H1 (cell line): ENCODE measurements around the gene DDA1. TPM values are rescaled to one million over a fixed set of nuclear protein-coding genes. Genes with fewer than 3 reads are reported as not detected.

Experiments used
- ASH2L ChIP-seq: fragments of 200-600, 300-600 bp; sonication (generic); IDR thresholded peaks from one replicate; pipeline ENCODE4 v1.7.1; 2017; ENCODE audit warnings: low read length
- BRCA1 ChIP-seq: IDR thresholded peaks from 2 replicates; pipeline ENCODE4 v1.6.1; 2012; ENCODE audit warnings: low read depth, low read length, improper control_type of control experiment
- CBX5 ChIP-seq: fragments of 300-800, 300-1000 bp; sonication (generic); IDR thresholded peaks from 2 replicates; pipeline ENCODE4 v1.7.1; 2016; ENCODE audit warnings: antibody characterized with exemption, low read length, low read depth
- CBX8 ChIP-seq: fragments of 300-800, 300-1000 bp; sonication (generic); IDR thresholded peaks from 2 replicates; pipeline ENCODE4 v1.7.1; 2016; ENCODE audit warnings: low read depth, low read length, borderline replicate concordance
- CHD2 ChIP-seq: IDR thresholded peaks from 2 replicates; pipeline ENCODE4 v1.6.1; 2012; ENCODE audit warnings: low read length, improper control_type of control experiment
- CTBP2 ChIP-seq: IDR thresholded peaks from 2 replicates; pipeline ENCODE4 v1.7.0; 2011; ENCODE audit warnings: borderline replicate concordance, mild to moderate bottlenecking, moderate library complexity, mixed read lengths, low read length; ENCODE audit not compliant: insufficient read depth, insufficient read length
- EGR1 ChIP-seq: IDR thresholded peaks from 2 replicates; pipeline ENCODE4 v1.6.1; 2011; ENCODE audit warnings: low read depth, low read length, borderline replicate concordance
- GABPA ChIP-seq: IDR thresholded peaks from 2 replicates; pipeline ENCODE4 v1.6.1; 2011; ENCODE audit warnings: mild to moderate bottlenecking, low read length, moderate library complexity, borderline replicate concordance; ENCODE audit not compliant: insufficient read depth
- HDAC6 ChIP-seq: IDR thresholded peaks from one replicate; pipeline ENCODE4 v1.7.1; 2012; ENCODE audit warnings: low read depth, mild to moderate bottlenecking, inconsistent platforms, low read length, moderate library complexity
- JUND ChIP-seq: IDR thresholded peaks from 2 replicates; pipeline ENCODE4 v1.6.1; 2011; ENCODE audit warnings: mild to moderate bottlenecking, improper control_type of control experiment, low read length
- KDM4A ChIP-seq: IDR thresholded peaks from one replicate; pipeline ENCODE4 v1.7.1; 2012; ENCODE audit warnings: low read depth, mild to moderate bottlenecking, moderate library complexity, low read length, inconsistent platforms; ENCODE audit not compliant: severe bottlenecking
- MAFK ChIP-seq: IDR thresholded peaks from 2 replicates; pipeline ENCODE4 v1.6.1; 2012; ENCODE audit warnings: low read depth, mild to moderate bottlenecking, improper control_type of control experiment, low read length
- POLR2A ChIP-seq, 2 experiments: IDR thresholded peaks; 1 replicate in 1 of 2; 2 replicates in 1 of 2; pipeline ENCODE4 v1.6.1; 2011; ENCODE audit warnings: low read depth in 2 of 2, low read length in 2 of 2, mild to moderate bottlenecking in 2 of 2; ENCODE audit errors: control extremely low read depth in 1 of 2
- RBBP5 ChIP-seq: IDR thresholded peaks from 2 replicates; pipeline ENCODE4 v1.7.1; 2012; ENCODE audit warnings: low read depth, mild to moderate bottlenecking, inconsistent platforms, low read length, moderate library complexity, borderline replicate concordance
- RNF2 ChIP-seq: fragments of 200-900, 300-1000 bp; sonication (generic); IDR thresholded peaks from 2 replicates; pipeline ENCODE4 v1.7.1; 2016; ENCODE audit warnings: borderline replicate concordance, low read depth, mild to moderate bottlenecking, antibody characterized with exemption, low read length; ENCODE audit not compliant: poor library complexity, severe bottlenecking; ENCODE audit errors: missing control alignments
- RXRA ChIP-seq: IDR thresholded peaks from 2 replicates; pipeline ENCODE4 v1.6.1; 2011; ENCODE audit warnings: low read depth, mild to moderate bottlenecking, low read length, moderate library complexity; ENCODE audit not compliant: insufficient read depth
- SAP30 ChIP-seq: fragments of 300-600 bp; sonication (generic); IDR thresholded peaks from 2 replicates; pipeline ENCODE4 v1.7.1; 2012; ENCODE audit warnings: low read length, moderate library complexity, mild to moderate bottlenecking, inconsistent platforms; ENCODE audit not compliant: insufficient read depth, insufficient replicate concordance
- SIN3A ChIP-seq, 2 experiments: IDR thresholded peaks in 1 of 2; conservative IDR thresholded peaks in 1 of 2; 2 replicates each; pipeline ENCODE4 v1.6.1; 2011 to 2012; ENCODE audit warnings: low read length in 2 of 2, improper control_type of control experiment in 1 of 2, low read depth in 1 of 2, mild to moderate bottlenecking in 1 of 2
- SRF ChIP-seq: IDR thresholded peaks from 2 replicates; pipeline ENCODE4 v1.6.1; 2011; ENCODE audit warnings: mild to moderate bottlenecking, low read depth, low read length, moderate library complexity
- TAF1 ChIP-seq: IDR thresholded peaks from 2 replicates; pipeline ENCODE4 v1.6.1; 2011; ENCODE audit warnings: mild to moderate bottlenecking, low read depth, low read length
- TEAD4 ChIP-seq: IDR thresholded peaks from 2 replicates; pipeline ENCODE4 v1.6.1; 2012; ENCODE audit warnings: low read depth, low read length, inconsistent platforms, mixed read lengths
- YY1 ChIP-seq: IDR thresholded peaks from 2 replicates; pipeline ENCODE4 v1.6.1; 2011; ENCODE audit warnings: low read depth, mild to moderate bottlenecking, low read length
- polyA plus RNA-seq, 7 experiments: library from polyadenylated mRNA; depleted of rRNA in 3 of 7; stranded (reverse) in 5 of 7; unstranded in 2 of 7; fragments of >200 nt in 5 of 7; fragments of 200-250 nt in 2 of 7; gene quantifications; 1 replicate in 5 of 7; 2 replicates in 1 of 7; 4 replicates in 1 of 7; pipeline versions ENCODE4 v1.2.1 to v1.2.3, GENCODE V29; 2011 to 2013; ENCODE audit warnings: missing spikeins in 2 of 7, mixed read lengths in 2 of 7
- total RNA-seq: library from RNA; stranded (reverse); fragmentation: NEBNext Ultra II Directional; extraction: Animal tissue kit (Norgen Biotek cat#: 25700); gene quantifications from 2 replicates; pipeline ENCODE4 v1.2.1, GENCODE V29; 2021
- TF ChIP-seq, protein P1 (sequence below): IDR thresholded peaks from 2 replicates; pipeline ENCODE4 v1.6.1; 2012; ENCODE audit warnings: inconsistent platforms

The DDA1 gene
- total and polyA plus RNA-seq, 2 of the 8 experiments (the other 6 are each of a cell fraction or from before 2014, with no cell fraction given), result 29.2 to 34.5 TPM

DNA sequence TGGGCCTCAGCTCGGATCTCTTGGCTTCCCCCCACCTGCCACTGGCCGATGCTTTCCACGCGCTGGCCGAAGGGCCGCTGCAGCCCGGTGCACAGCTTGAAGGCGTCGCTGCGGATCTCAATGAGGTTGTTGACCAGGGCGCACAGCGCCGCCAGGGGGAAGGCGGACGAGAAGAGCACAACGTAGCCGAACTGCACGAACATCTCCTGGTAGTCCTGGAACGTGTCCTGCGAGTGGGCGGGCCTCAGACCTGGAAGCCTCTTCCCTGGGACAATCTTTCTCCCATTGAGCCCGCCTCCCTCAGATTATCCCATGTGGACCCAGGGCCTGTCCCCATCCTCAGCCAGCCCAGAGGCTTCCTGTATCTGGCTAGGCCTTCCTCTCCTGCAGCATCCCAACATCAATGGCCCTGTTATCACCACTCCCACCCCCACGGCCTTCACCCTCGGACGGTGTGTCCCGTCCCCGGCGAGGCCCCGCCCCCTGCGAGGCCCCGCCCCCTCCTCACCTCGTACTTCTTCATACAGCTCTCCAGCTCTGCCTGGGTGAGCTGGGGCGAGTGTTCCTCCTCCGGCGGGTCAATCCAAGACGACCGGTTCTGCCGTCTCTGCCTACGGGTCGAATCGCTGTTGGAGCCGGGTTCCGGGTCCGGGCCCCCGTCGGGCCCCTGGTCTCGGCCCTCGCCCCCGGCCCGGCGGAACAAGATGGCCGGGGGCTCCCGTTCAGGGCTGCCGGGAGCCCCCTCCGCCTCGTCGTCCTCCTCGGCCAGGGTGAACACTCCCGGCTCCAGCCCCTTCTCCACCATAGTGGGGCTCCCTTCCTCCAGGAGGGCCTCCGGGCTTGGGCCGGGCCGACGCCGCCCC lies 18.5 kb downstream of the DDA1 start (continued):
- TF ChIP-seq GABPA (peak; percentile 5; the same call in 1 of the 2 replicates), MAFK (no peak), RBBP5 (peak; percentile 77; the same call in 1 of the 2 replicates), POLR2A (IDR thresholded peaks at IDR 0.05; ENCODE audit: control extremely low read depth in 1 of 2, low read depth in 2 of 2, low read length in 2 of 2) (peak in 1 of 2 experiments; percentile 82; a peak in 2 of 3 replicates), ASH2L (peak; percentile 62), KDM4A (peak; percentile 61), CBX5 (no peak), RXRA (no peak), SRF (no peak), HDAC6 (no peak), TAF1 (peak; percentile 79), CTBP2 (no peak), JUND (no peak), SIN3A (conservative IDR thresholded peaks at IDR 0.05 in 1 of 2, IDR thresholded peaks at IDR 0.05 in 1 of 2; ENCODE audit: low read depth in 1 of 2, low read length in 2 of 2) (no peak; a peak in 1 of 4 replicates), SAP30 (peak; percentile 25), EGR1 (no peak), BRCA1 (no peak; the same call in 1 of the 2 replicates), CHD2 (peak; percentile 38; the same call in 1 of the 2 replicates), CBX8 (no peak), YY1 (peak; percentile 74), TEAD4 (0 out of 2 replicates have a peak, but pooled peaks have one; percentile 2), RNF2 (no peak)
- TF ChIP-seq, protein P1, sequence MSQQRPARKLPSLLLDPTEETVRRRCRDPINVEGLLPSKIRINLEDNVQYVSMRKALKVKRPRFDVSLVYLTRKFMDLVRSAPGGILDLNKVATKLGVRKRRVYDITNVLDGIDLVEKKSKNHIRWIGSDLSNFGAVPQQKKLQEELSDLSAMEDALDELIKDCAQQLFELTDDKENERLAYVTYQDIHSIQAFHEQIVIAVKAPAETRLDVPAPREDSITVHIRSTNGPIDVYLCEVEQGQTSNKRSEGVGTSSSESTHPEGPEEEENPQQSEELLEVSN, result 0 out of 2 replicates have a peak, but pooled peaks have one; percentile 22
